Right renal cortex interstitium (tissue), 3 donors: Measurements from ENCODE around the gene ABCF3. TPM values are rescaled to one million over a fixed set of nuclear protein-coding genes. Genes with fewer than 3 reads are reported as not detected.
"Not testable (repeated sequence)": the region's sequence is repeated elsewhere in the genome, so short reads cannot be mapped to it uniquely, and the experiment has no call there.

Experiments
- DNase-seq, 3 donors: peaks; one replicate each; pipeline ENCODE4 v3.0.0-alpha.2; 2013; ENCODE audit warnings: low read depth in 3 of 3, low spot score in 2 of 3
- polyA plus RNA-seq, 3 donors: library from polyadenylated mRNA; unstranded; fragments of 120-200 nt; gene quantifications; one replicate each; pipeline ENCODE4 v1.2.1, GENCODE V29; 2013; ENCODE audit not compliant: insufficient read length in 3 of 3

ABCF3 gene
- 10 to 100 TPM; 55.1 to 59.6 (median 56.2) TPM for polyA plus RNA-seq

GRCh38 chr3:184186184-184186901, at the start of gene ABCF3:
ABCF3 (plus strand) TSS chr3:184186199; CDS start chr3:184186208, 9 bp downstream.
- no peak for DNase-seq

- no peak for DNase-seq
Measured at GRCh38 chr3:184140436-184140835, 45.6 kb upstream of the ABCF3 start.

DNA sequence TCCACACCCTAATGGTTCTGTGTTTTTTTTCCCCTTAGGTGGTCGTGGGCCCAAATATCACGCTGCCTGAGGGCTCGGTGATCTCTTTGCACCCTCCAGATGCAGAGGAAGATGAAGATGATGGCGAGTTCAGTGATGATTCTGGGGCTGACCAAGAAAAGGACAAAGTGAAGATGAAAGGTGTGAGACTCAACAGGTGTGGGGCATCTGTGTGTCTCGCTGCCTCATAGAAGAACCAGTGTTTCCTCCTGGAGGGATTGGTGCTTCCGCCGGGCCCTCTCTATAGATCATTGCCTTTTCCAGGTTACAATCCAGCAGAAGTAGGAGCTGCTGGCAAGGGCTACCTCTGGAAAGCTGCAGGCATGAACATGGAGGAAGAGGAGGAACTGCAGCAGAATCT, 43.8 kb upstream of the ABCF3 start:
- no peak for DNase-seq

GRCh38 chr3:184143327-184143726, 42.7 kb upstream of the ABCF3 start:
- no peak for DNase-seq

DNA sequence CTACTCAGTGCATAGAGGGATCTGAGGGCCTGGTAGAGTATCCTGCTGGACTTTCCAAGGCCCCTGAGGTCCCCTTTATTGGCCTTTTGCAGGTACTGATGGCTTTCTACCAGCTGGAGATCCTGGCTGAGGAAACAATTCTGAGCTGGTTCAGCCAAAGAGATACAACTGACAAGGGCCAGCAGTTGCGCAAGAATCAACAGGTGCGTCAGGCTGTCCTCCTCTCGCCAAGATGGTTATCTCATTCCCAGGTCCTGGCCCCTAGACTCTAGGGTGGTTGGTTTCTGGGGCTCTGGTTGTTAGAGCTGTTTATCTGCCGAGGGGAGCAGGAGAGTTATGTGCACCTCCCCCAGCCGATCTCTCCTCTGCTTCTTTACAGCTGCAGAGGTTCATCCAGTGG, 41.5 kb upstream of the ABCF3 start:
- no peak for DNase-seq

- peak in 1 of 3 donors; percentile 36 for DNase-seq
Measured at GRCh38 chr3:184145111-184145524, 40.9 kb upstream of the ABCF3 start.

- no peak for DNase-seq
Measured at GRCh38 chr3:184145751-184146270, 40.2 kb upstream of the ABCF3 start.

- DNase-seq = no peak
Measured at GRCh38 chr3:184148076-184148475, 37.9 kb upstream of the ABCF3 start.

- no peak for DNase-seq
Measured at GRCh38 chr3:184149123-184149522, 36.9 kb upstream of the ABCF3 start.

DNA sequence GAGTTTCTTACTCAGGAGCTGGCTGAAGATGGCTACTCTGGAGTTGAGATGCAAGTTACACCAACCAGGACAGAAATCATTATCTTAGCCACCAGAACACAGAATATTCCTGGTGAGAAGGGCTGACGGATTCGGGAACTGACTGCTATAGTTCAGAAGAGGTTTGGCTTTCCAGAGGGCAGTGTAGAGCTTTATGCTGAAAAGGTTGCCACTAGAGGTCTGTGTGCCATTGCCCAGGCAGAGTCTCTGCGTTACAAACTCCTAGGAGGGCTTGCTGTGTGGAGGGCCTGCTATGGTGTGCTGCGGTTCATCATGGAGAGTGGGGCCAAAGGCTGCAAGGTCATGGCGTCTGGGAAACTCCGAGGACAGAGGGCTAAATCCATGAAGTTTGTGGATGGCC, 36.2 kb upstream of the ABCF3 start:
- not testable (repeated sequence) for DNase-seq

DNA sequence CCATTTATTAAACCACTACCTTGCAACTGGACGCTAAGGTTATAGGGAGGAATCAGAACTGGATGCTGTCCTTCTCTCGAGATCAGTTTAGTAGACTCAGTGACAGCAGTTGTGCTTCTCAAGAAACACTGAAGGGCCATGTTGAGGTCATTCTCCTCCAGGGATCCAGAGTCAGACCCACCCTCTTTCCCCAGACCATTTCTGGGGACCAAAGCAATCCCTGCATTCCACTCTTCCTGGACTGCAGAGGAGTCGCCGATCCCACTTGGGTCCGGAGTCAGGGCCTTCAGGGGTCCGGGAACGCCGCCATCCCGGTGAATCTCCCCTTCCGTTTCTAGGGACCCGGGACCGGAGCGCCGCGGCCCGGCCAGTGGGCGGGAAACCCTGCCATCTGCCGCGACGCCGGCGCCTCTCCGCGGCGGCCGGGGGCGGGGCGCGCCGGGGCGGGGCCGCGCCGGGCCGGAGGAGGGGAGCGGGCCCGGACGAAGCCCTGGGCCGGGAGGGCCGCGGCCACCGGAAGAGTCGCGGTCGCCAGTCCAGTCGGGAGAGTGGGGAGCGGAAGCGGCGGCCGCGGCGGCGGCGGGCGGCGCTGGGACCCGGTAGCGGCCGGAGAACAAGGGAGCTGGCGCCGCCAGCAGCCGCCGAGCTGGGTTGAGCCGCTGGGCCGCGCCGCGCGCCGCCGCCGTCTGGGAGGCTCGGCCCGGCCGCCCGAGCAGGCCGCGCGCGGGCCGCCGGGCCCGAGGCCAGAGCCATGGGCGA, 30.9 kb upstream of the ABCF3 start, which contains the start of gene DVL3:
DVL3 (plus strand) TSS at position 493 of the 759 bp plus-strand sequence; CDS start at position 752, 259 bp downstream.
- DNase-seq = peak in 1 of 3 donors; percentile 37

- DNase-seq = peak in 1 of 3 donors; percentile 15
Measured at GRCh38 chr3:184155644-184156521, 30.1 kb upstream of the ABCF3 start.

DNA sequence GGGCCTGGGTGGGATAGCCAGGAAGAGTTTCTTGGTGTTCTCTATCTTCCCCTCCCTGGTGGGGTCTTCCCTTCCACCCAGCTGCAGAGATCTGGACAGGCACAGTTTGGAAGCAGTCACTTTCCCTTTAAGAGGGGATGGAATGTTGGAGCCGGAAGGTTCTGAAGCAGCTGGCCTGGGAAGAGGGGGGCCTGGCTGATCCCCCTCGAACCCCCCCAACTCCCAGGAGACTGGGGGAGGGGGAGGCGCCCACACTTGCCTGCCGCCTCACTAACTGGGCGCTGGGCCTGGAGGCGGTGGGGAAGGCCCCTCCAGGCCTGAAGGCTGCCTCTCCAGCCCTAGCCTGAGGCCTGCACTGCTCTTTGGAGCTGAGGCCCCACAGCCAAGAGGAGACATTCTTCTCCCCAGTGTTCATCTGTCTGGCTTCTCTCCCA, 29.5 kb upstream of the ABCF3 start:
- peak in 1 of 3 donors; percentile 45 for DNase-seq

DNA sequence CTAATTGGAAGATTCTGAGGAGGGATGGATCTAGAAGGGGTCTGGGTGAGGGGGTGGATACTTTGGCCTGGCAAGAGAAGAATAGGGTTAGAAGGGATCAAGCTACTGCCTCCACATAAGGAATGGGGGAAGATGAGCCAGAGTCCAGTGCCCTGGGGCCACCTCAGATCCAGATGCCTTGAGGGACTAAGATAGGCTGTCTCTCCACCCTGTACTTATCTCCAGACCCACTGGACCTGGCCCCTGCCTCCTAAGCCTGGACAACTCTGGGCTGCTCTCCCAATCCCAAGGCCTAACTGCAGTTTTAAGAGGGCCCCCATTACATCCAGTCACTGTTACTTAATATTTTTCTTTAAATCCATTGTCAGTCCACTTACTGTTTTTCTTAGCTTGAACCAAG, 28.8 kb upstream of the ABCF3 start:
- no peak for DNase-seq

DNA sequence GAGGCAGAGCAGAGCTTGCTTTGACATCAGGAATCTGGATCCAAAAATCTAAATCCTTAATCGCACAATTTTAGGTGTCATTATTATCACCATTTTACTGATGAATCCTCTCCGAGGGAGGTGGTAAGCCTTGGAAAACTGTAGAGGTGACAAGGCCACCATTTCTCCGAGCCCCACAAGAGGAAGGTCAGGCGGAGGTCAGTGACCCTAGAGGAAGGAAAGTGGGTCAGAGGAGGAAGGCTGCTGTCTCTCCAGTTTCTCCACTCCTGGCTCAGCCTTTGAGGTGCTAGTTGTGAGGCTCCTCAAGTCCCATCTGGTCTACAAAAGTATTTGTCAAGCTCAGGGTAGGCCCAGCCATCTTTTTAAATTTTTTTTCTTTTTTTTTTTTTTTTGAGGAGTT, 27.6 kb upstream of the ABCF3 start:
- no peak for DNase-seq

GRCh38 chr3:184160456-184160855, 25.5 kb upstream of the ABCF3 start:
- DNase-seq = no peak

- DNase-seq = not testable (repeated sequence)
Measured at GRCh38 chr3:184162571-184163070, 23.4 kb upstream of the ABCF3 start.

GRCh38 chr3:184164648-184165330, 21.2 kb upstream of the ABCF3 start:
- no peak for DNase-seq

DNA sequence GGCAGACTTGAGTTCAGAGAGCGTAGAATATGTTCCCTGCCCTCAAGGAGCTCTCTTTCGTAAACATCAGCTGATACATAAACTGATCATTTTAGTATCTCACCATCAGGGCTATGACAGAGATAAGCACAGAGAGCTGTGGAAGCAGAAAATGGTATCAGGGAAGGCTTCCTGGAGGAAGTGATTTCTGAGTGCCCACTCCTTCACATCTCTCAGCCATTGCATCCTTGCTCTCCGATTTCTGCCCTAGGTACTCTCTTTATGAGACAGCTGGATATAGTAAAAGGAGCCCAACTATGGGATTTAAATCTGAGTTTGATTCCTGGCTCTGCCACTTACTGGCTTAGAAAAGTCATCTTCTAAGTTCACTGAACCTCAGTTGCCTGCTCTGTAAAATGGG, 20.5 kb upstream of the ABCF3 start:
- DNase-seq = no peak

DNA sequence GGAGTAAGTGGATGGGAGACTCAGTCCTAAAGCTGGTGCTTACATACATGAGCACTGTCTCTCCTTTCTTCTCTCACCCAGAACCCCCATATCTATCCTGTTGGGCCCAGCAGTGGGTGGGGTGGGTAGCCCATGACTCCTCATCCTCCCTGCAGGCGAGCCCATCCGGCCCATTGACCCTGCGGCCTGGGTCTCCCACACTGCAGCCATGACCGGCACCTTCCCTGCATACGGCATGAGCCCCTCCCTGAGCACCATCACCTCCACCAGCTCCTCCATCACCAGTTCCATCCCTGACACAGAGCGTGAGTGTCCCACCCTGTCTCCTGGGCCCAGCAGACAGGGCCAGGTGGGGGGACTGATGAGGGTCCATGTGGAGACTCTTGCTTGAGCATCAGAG, 19.3 kb upstream of the ABCF3 start:
- DNase-seq = no peak
